Uterus (tissue), 4 donors: Measurements from ENCODE around the gene SWI5. TPM values are rescaled to one million over a fixed set of nuclear protein-coding genes. Genes with fewer than 3 reads are reported as not detected.

Source experiments
- DNase-seq, 2 donors: peaks; one replicate each; pipeline ENCODE4 v3.0.0-alpha.2; 2019 to 2020
- H3K27ac ChIP-seq, 2 donors: fragments of 200-600 bp; sonication (generic); 1 replicate in 1 of 2; 2 replicates in 1 of 2; pipeline ENCODE4 v1.5.1; 2016 to 2018
- H3K27me3 ChIP-seq, 2 donors: fragments of 200-600 bp; sonication (generic); one replicate each; pipeline ENCODE4 v1.5.1; 2018 to 2019; ENCODE audit warnings: control low read depth in 1 of 2
- H3K36me3 ChIP-seq, 2 donors: fragments of 200-600 bp; sonication (generic); one replicate each; pipeline ENCODE4 v1.5.1; 2019; ENCODE audit warnings: control low read depth in 1 of 2
- H3K4me1 ChIP-seq, 2 donors: fragments of 200-600 bp; sonication (generic); one replicate each; pipeline ENCODE4 v1.5.1; 2018 to 2019; ENCODE audit warnings: control low read depth in 1 of 2
- H3K4me3 ChIP-seq, 2 donors: fragments of 200-600 bp; sonication (generic); 1 replicate in 1 of 2; 2 replicates in 1 of 2; pipeline ENCODE4 v1.5.1; 2018 to 2019; ENCODE audit warnings: mild to moderate bottlenecking in 1 of 2
- H3K9me3 ChIP-seq, 2 donors: fragments of 200-600 bp; sonication (generic); one replicate each; pipeline ENCODE4 v1.5.1; 2019; ENCODE audit warnings: control low read depth in 1 of 2
- CTCF ChIP-seq, 4 experiments: fragments of 200-600 bp in 2 of 4; fragments of 450-650 bp in 2 of 4; sonication (generic) in 2 of 4; IDR thresholded peaks; one replicate each; pipeline ENCODE4 v1.5.1; 2016 to 2019; ENCODE audit warnings: antibody characterized with exemption in 4 of 4, mild to moderate bottlenecking in 2 of 4, moderate library complexity in 1 of 4
- POLR2A ChIP-seq, 2 donors: fragments of 450-650 bp; IDR thresholded peaks; one replicate each; pipeline ENCODE4 v1.6.1; 2016; ENCODE audit warnings: antibody characterized with exemption in 2 of 2, mild to moderate bottlenecking in 1 of 2, moderate library complexity in 1 of 2
- intact Hi-C: fragments of 100-400 bp; cut with DNase I; formaldehyde crosslinking; loops from one replicate; pipeline ENCODE4 v1.15.1; 2023; ENCODE audit warnings: low total_unique reads
- total RNA-seq, 4 donors: library from RNA; depleted of rRNA in 3 of 4; stranded (reverse); fragments of >200 nt in 3 of 4; gene quantifications; one replicate each; pipeline versions ENCODE4 v1.1.0 to v1.2.4, GENCODE V29; 2014 to 2023
- donor health status: DM: yes; HTN: yes; CAD: no.

Gene SWI5
- total RNA-seq, 4 donors from 2014 or later, result 10.3 to 86.1 (median 19.3) TPM

DNA sequence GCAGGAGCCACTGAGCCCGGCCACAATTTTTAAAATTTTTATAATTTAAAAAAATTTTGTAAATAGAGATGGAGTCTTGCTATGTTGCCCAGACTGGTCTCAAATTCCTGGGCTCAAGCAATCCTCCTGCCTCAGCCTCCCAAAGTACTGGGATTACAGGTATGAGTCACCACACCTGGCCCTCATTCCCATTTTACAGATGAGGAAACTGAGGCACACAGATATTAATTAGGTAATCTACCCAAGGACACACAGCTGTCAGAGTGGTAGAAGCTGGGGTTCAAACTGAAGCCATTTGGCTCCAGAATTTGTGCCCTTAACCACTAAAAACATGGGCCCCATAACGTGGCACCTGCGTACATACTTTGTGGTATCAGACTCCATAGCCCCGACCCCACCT, 38.6 kb downstream of the SWI5 start:
- intact Hi-C loops, result no loop called here
- Histone ChIP-seq H3K4me1 (no peaks in the 10 kb centered on the region), H3K4me3 (no peak overlapping the region), H3K27ac (no peak overlapping the region), H3K9me3 (no peaks in the 10 kb centered on the region), H3K27me3 (no peaks in the 10 kb centered on the region), H3K36me3 (no peaks in the 10 kb centered on the region)
- TF ChIP-seq CTCF (IDR thresholded peaks at IDR 0.05) (no peak), POLR2A (IDR thresholded peaks at IDR 0.05) (no peak)
- DNase-seq, result no peak

DNA sequence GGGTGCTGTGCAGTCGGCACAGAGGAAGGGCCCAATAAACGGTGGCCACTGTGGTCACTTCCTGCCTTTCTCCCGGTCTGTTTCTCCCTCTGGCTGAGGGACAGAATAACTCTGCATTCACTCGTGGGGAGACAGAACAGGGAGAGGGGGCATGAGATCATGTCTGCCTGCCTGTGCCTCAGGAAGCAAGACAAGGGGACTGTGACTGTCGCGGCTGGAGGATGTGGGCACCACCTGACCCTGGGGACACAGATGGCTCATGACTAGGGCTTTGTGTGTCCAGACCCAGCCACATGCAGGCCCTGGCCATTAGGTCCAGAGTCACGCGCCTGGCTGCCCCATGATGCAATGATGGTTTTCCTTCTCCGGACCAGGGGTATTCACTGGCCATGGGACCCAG, 40.3 kb downstream of the SWI5 start:
- H3K27me3 ChIP-seq, result no peaks in the 10 kb centered on the region
- no peak for DNase-seq
- H3K36me3 ChIP-seq, result no peaks in the 10 kb centered on the region
- TF ChIP-seq CTCF (IDR thresholded peaks at IDR 0.05) (no peak), POLR2A (IDR thresholded peaks at IDR 0.05) (no peak)
- H3K9me3 ChIP-seq, result no peaks in the 10 kb centered on the region
- peaks cover 0 to 2% of the 10 kb centered on the region in 2 donors for H3K4me1 ChIP-seq
- H3K4me3 ChIP-seq, result no peak overlapping the region
- intact Hi-C loops, result no loop called here
- H3K27ac ChIP-seq, result no peak overlapping the region

DNA sequence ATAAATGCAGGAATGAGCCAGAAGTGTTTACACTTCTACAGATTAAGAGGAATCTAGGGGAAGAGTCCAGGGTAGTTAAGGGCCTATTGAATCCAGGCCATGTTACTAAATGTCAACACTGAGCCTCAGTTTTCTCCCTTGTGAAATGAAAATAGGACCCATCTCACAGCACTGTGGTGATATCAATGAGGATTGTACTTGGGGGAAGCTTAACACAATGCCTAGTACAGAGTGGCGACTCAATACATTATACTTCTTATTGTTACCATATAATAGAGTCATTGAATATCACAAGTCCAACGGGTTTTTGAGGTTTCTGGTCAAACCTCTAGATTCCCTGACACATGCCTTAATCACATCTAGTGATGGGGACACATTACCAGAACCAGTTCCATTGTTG, 41.6 kb downstream of the SWI5 start:
- H3K36me3 ChIP-seq, result no peaks in the 10 kb centered on the region
- no peaks in the 10 kb centered on the region for H3K9me3 ChIP-seq
- no peak for DNase-seq
- H3K27ac ChIP-seq, result no peak overlapping the region
- H3K4me1 ChIP-seq, result peaks cover 0 to 5% of the 10 kb centered on the region in 2 donors
- H3K4me3 ChIP-seq, result no peak overlapping the region
- TF ChIP-seq POLR2A (IDR thresholded peaks at IDR 0.05), result no peak
- no peak for TF ChIP-seq CTCF (IDR thresholded peaks at IDR 0.05)
- H3K27me3 ChIP-seq, result no peaks in the 10 kb centered on the region
- intact Hi-C loops, result no loop called here

DNA sequence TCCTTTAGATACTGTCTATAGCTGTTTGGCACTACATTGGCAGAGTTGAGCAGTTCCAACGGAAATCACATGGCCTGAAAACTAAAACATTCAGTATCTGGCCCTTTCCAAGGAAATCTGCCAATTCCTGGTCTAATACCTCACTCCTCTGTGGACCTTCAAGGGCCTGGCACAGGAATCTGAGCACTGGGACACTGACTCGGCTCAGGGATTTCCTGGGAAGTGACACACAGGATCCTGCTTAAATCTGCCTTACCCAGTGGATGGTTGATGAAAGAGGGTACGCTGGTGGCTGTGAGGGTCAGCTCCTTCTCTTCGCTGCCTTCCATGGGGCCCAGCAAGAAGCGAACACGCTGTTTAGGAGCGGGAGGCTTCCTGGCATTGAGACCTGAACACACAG, 45.3 kb downstream of the SWI5 start:
- no peaks in the 10 kb centered on the region for H3K36me3 ChIP-seq
- H3K27ac ChIP-seq, result no peak overlapping the region
- DNase-seq, result no peak
- no peaks in the 10 kb centered on the region for H3K27me3 ChIP-seq
- H3K4me1 ChIP-seq, result peaks cover 0 to 17% of the 10 kb centered on the region in 2 donors
- H3K9me3 ChIP-seq, result no peaks in the 10 kb centered on the region
- peak overlapping the region; percentile 85 to 95 for H3K4me3 ChIP-seq
- intact Hi-C loops, result no loop called here
- TF ChIP-seq CTCF (IDR thresholded peaks at IDR 0.05) (no peak), POLR2A (IDR thresholded peaks at IDR 0.05) (no peak)

GRCh38 chr9:128321879-128322403, 45.9 kb downstream of the SWI5 start:
- H3K27me3 ChIP-seq, result no peaks in the 10 kb centered on the region
- DNase-seq, result no peak
- peaks cover 0 to 17% of the 10 kb centered on the region in 2 donors for H3K4me1 ChIP-seq
- intact Hi-C loops, result no loop called here
- no peaks in the 10 kb centered on the region for H3K9me3 ChIP-seq
- no peaks in the 10 kb centered on the region for H3K36me3 ChIP-seq
- TF ChIP-seq CTCF (IDR thresholded peaks at IDR 0.05) (no peak), POLR2A (IDR thresholded peaks at IDR 0.05) (no peak)
- peak overlapping the region; percentile 85 to 95 for H3K4me3 ChIP-seq
- H3K27ac ChIP-seq, result peak overlapping the region; percentile 89 to 90
